HepG2 (cell line): ENCODE data around the gene LRRC25. TPM values are rescaled to one million over a fixed set of nuclear protein-coding genes. Genes with fewer than 3 reads are reported as not detected.

ENCODE experiments used
- CREM ChIP-seq, 2 experiments: sonication (generic) in 1 of 2; formaldehyde crosslinking in 1 of 2; IDR thresholded peaks; 2 replicates each; pipeline versions ENCODE4 v1.4.0 to v1.6.1; 2016 to 2020; ENCODE audit warnings: antibody characterized with exemption in 1 of 2, mild to moderate bottlenecking in 1 of 2, missing genetic modification reagents in 1 of 2
- EP300 ChIP-seq, 3 experiments: sonication (generic) in 1 of 3; formaldehyde crosslinking in 1 of 3; IDR thresholded peaks; 2 replicates each; pipeline versions ENCODE4 v1.5.1 to v1.6.1; 2011 to 2020; ENCODE audit warnings: low read depth in 2 of 3, low read length in 2 of 3, borderline replicate concordance in 1 of 3, improper control_type of control experiment in 1 of 3, mild to moderate bottlenecking in 1 of 3, missing genetic modification reagents in 1 of 3, moderate library complexity in 1 of 3
- FOSL1 ChIP-seq: sonication (generic); formaldehyde crosslinking; IDR thresholded peaks from 2 replicates; pipeline ENCODE4 v1.9.0; 2021; ENCODE audit warnings: missing genetic modification reagents, borderline replicate concordance
- ISX ChIP-seq: sonication (generic); formaldehyde crosslinking; conservative IDR thresholded peaks from 2 replicates; pipeline ENCODE4 v1.5.0; 2020; ENCODE audit warnings: missing genetic modification reagents
- KDM2A ChIP-seq: sonication (generic); formaldehyde crosslinking; IDR thresholded peaks from 2 replicates; pipeline ENCODE4 v1.4.0; 2020; ENCODE audit warnings: low read depth, missing genetic modification reagents, borderline replicate concordance
- MIXL1 ChIP-seq: IDR thresholded peaks from 2 replicates; pipeline ENCODE4 v1.6.1; 2016
- SUZ12 ChIP-seq: fragments of 150-350 bp; IDR thresholded peaks from 2 replicates; pipeline ENCODE4 v1.6.1; 2014; ENCODE audit warnings: low read depth, low read length
- ZNF747 ChIP-seq: sonication (generic); formaldehyde crosslinking; IDR thresholded peaks from 2 replicates; pipeline ENCODE4 v1.8.1; 2023; ENCODE audit warnings: missing genetic modification reagents, mild to moderate bottlenecking, borderline replicate concordance
- polyA plus RNA-seq, 8 experiments: library from polyadenylated mRNA; depleted of rRNA in 3 of 8; stranded (reverse) in 7 of 8; unstranded in 1 of 8; fragments of >200 nt; fragmentation: Illumina TruSeq in 4 of 8; extraction: Trizol in 4 of 8; gene quantifications; 2 replicates each; pipeline versions ENCODE4 v1.2.1 to v1.2.3, GENCODE V29; 2011 to 2016; ENCODE audit warnings: low read depth in 4 of 8, missing spikeins in 1 of 8, mixed read lengths in 1 of 8; ENCODE audit not compliant: insufficient read depth in 1 of 8
- total RNA-seq, 5 experiments: library from RNA; depleted of rRNA; stranded (reverse); fragments of >200 nt; fragmentation: Illumina TruSeq; extraction: Trizol; gene quantifications; 2 replicates each; pipeline ENCODE4 v1.2.3, GENCODE V29; 2016; ENCODE audit warnings: low read depth in 1 of 5
- TF ChIP-seq, protein P1 (sequence below): sonication (generic); formaldehyde crosslinking; IDR thresholded peaks from one replicate; pipeline ENCODE4 v1.5.1; 2020; ENCODE audit warnings: mild to moderate bottlenecking, missing genetic modification reagents; ENCODE audit errors: not compliant biosample characterization
- TF ChIP-seq, protein P2 (sequence below): sonication (generic); formaldehyde crosslinking; IDR thresholded peaks from 2 replicates; pipeline ENCODE4 v1.8.0; 2022; ENCODE audit warnings: missing genetic modification reagents, mild to moderate bottlenecking, inconsistent platforms, borderline replicate concordance
- TF ChIP-seq, protein P3 (sequence below): sonication (generic); formaldehyde crosslinking; IDR thresholded peaks from 2 replicates; pipeline ENCODE4 v1.4.0; 2020; ENCODE audit warnings: missing genetic modification reagents, borderline replicate concordance
- TF ChIP-seq, protein P4 (sequence below): sonication (generic); formaldehyde crosslinking; IDR thresholded peaks from 2 replicates; pipeline ENCODE4 v1.9.0; 2022; ENCODE audit warnings: missing genetic modification reagents, mild to moderate bottlenecking, borderline replicate concordance

LRRC25 gene
- total and polyA plus RNA-seq, 2 of the 13 experiments (the other 11 are each of a cell fraction or from before 2014, with no cell fraction given), result 0.13 to 0.53 TPM

DNA sequence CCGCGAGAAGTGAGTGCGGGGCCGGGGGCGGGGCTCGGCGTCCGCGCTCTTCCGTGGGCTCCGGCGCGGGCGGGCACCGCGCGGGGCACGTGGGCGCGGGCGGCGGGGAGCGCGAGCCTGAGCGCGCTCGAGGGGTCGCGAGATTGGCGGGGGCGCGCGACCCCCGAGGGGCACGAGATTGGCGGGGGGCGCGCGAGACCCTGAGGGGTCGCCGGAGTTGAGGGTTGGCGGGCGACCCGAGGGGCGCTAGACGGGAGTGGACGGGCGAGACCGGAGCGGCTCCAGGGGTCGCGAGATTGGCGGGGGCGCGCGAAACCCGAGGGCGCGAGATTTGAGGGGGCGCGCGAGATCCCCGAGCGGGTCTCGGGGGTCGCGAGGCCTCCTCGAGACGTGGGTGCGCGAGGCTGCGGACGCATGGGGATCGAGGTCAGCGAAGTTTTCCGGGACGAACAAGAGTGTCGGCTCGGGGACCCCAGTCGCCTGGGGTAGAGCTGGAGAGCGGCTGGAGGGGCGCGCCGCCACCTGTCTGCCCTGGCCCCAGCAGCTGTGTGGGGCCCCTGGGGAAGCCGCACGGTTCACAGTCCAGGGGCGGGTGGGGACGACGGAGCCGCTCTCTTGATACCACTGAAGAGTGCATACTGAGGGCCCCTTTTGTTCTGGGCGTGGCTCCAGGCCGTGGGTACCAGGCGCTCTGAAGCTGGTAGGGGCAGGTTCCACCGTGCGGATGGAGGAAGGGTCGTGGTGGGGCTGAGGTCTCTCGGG is 22.5 kb upstream of the LRRC25 start (continued):
- TF ChIP-seq FOSL1 (CRISPR knock-in tag), result no peak
- 0 out of 2 replicates have a peak, but pooled peaks have one; percentile 46 for TF ChIP-seq ZNF747 (CRISPR knock-in tag)
- peak in 1 of 2 experiments; percentile 21; a peak in 1 of 4 replicates for TF ChIP-seq EP300 (IDR thresholded peaks at IDR 0.05; ENCODE audit: low read depth in 2 of 2, low read length in 2 of 2)
- TF ChIP-seq EP300 (CRISPR knock-in tag; IDR thresholded peaks at IDR 0.05; ENCODE audit: borderline replicate concordance), result no peak
- no peak for TF ChIP-seq CREM (IDR thresholded peaks at IDR 0.05)
- no peak for TF ChIP-seq CREM (CRISPR knock-in tag; IDR thresholded peaks at IDR 0.05)
- TF ChIP-seq, protein P1, sequence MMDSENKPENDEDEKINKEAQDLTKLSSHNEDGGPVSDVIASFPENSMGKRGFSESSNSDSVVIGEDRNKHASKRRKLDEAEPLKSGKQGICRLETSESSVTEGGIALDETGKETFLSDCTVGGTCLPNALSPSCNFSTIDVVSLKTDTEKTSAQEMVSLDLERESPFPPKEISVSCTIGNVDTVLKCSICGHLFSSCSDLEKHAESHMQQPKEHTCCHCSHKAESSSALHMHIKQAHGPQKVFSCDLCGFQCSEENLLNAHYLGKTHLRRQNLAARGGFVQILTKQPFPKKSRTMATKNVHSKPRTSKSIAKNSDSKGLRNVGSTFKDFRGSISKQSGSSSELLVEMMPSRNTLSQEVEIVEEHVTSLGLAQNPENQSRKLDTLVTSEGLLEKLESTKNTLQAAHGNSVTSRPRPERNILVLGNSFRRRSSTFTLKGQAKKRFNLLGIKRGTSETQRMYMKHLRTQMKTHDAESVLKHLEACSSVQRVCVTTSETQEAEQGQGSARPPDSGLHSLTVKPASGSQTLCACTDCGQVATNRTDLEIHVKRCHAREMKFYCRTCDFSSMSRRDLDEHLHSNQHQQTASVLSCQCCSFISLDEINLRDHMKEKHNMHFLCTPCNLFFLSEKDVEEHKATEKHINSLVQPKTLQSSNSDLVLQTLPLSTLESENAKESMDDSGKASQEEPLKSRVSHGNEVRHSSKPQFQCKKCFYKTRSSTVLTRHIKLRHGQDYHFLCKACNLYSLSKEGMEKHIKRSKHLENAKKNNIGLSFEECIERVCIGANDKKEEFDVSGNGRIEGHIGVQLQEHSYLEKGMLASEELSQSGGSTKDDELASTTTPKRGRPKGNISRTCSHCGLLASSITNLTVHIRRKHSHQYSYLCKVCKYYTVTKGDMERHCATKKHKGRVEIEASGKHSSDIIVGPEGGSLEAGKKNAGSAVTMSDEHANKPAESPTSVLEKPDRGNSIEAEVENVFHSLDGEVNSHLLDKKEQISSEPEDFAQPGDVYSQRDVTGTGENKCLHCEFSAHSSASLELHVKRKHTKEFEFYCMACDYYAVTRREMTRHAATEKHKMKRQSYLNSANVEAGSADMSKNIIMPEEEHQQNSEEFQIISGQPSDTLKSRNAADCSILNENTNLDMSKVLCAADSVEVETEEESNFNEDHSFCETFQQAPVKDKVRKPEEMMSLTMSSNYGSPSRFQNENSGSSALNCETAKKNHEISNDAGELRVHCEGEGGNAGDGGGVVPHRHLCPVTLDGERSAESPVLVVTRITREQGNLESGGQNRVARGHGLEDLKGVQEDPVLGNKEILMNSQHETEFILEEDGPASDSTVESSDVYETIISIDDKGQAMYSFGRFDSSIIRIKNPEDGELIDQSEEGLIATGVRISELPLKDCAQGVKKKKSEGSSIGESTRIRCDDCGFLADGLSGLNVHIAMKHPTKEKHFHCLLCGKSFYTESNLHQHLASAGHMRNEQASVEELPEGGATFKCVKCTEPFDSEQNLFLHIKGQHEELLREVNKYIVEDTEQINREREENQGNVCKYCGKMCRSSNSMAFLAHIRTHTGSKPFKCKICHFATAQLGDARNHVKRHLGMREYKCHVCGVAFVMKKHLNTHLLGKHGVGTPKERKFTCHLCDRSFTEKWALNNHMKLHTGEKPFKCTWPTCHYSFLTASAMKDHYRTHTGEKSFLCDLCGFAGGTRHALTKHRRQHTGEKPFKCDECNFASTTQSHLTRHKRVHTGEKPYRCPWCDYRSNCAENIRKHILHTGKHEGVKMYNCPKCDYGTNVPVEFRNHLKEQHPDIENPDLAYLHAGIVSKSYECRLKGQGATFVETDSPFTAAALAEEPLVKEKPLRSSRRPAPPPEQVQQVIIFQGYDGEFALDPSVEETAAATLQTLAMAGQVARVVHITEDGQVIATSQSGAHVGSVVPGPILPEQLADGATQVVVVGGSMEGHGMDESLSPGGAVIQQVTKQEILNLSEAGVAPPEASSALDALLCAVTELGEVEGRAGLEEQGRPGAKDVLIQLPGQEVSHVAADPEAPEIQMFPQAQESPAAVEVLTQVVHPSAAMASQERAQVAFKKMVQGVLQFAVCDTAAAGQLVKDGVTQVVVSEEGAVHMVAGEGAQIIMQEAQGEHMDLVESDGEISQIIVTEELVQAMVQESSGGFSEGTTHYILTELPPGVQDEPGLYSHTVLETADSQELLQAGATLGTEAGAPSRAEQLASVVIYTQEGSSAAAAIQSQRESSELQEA (CRISPR knock-in tag), result no peak
- TF ChIP-seq, protein P2, sequence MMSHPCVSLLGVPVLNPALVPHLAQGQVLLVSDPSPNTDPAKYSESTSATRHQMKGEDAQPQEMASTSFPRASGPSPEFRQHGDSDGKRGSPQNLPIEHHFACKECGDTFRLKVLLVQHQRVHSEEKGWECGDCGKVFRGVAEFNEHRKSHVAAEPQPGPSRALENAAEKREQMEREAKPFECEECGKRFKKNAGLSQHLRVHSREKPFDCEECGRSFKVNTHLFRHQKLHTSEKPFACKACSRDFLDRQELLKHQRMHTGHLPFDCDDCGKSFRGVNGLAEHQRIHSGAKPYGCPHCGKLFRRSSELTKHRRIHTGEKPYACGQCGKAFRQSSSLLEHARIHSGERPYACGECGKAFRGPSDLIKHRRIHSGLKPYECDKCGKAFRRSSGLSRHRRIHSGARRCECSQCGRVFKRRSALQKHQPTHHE (CRISPR knock-in tag), result 0 out of 2 replicates have a peak, but pooled peaks have one; percentile 64
- no peak for TF ChIP-seq SUZ12
- TF ChIP-seq KDM2A (CRISPR knock-in tag), result peak; percentile 44; the same call in 1 of the 2 replicates
- 0 out of 2 replicates have a peak, but pooled peaks have one; percentile 7 for TF ChIP-seq ISX (CRISPR knock-in tag)
- TF ChIP-seq, protein P3, sequence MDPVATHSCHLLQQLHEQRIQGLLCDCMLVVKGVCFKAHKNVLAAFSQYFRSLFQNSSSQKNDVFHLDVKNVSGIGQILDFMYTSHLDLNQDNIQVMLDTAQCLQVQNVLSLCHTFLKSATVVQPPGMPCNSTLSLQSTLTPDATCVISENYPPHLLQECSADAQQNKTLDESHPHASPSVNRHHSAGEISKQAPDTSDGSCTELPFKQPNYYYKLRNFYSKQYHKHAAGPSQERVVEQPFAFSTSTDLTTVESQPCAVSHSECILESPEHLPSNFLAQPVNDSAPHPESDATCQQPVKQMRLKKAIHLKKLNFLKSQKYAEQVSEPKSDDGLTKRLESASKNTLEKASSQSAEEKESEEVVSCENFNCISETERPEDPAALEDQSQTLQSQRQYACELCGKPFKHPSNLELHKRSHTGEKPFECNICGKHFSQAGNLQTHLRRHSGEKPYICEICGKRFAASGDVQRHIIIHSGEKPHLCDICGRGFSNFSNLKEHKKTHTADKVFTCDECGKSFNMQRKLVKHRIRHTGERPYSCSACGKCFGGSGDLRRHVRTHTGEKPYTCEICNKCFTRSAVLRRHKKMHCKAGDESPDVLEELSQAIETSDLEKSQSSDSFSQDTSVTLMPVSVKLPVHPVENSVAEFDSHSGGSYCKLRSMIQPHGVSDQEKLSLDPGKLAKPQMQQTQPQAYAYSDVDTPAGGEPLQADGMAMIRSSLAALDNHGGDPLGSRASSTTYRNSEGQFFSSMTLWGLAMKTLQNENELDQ (CRISPR knock-in tag), result no peak
- TF ChIP-seq MIXL1, result 0 out of 2 replicates have a peak, but pooled peaks have one; percentile 20
- TF ChIP-seq, protein P4, sequence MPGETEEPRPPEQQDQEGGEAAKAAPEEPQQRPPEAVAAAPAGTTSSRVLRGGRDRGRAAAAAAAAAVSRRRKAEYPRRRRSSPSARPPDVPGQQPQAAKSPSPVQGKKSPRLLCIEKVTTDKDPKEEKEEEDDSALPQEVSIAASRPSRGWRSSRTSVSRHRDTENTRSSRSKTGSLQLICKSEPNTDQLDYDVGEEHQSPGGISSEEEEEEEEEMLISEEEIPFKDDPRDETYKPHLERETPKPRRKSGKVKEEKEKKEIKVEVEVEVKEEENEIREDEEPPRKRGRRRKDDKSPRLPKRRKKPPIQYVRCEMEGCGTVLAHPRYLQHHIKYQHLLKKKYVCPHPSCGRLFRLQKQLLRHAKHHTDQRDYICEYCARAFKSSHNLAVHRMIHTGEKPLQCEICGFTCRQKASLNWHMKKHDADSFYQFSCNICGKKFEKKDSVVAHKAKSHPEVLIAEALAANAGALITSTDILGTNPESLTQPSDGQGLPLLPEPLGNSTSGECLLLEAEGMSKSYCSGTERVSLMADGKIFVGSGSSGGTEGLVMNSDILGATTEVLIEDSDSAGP, result peak; percentile 25; the same call in 1 of the 2 replicates
